H1 (cell line): ENCODE results near the gene ODC1. TPM values are rescaled to one million over a fixed set of nuclear protein-coding genes. Genes with fewer than 3 reads are reported as not detected.

Experiments used
- ATF2 ChIP-seq: IDR thresholded peaks from 2 replicates; pipeline ENCODE4 v1.6.1; 2012; ENCODE audit warnings: low read length, inconsistent platforms
- BACH1 ChIP-seq: IDR thresholded peaks from 2 replicates; pipeline ENCODE4 v1.6.1; 2012; ENCODE audit warnings: low read length, improper control_type of control experiment
- CBX5 ChIP-seq: fragments of 300-800, 300-1000 bp; sonication (generic); IDR thresholded peaks from 2 replicates; pipeline ENCODE4 v1.7.1; 2016; ENCODE audit warnings: antibody characterized with exemption, low read length, low read depth
- CTBP2 ChIP-seq: IDR thresholded peaks from 2 replicates; pipeline ENCODE4 v1.7.0; 2011; ENCODE audit warnings: borderline replicate concordance, mild to moderate bottlenecking, moderate library complexity, mixed read lengths, low read length; ENCODE audit not compliant: insufficient read depth, insufficient read length
- CTCF ChIP-seq, 3 experiments: IDR thresholded peaks; 1 replicate in 2 of 3; 2 replicates in 1 of 3; pipeline versions ENCODE4 v1.5.1 to v1.6.1; 2011; ENCODE audit warnings: low read length in 3 of 3, mild to moderate bottlenecking in 3 of 3, inconsistent platforms in 2 of 3, low read depth in 1 of 3, moderate library complexity in 1 of 3; ENCODE audit not compliant: insufficient read depth in 1 of 3; ENCODE audit errors: control extremely low read depth in 1 of 3
- FOSL1 ChIP-seq: IDR thresholded peaks from 2 replicates; pipeline ENCODE4 v1.6.1; 2011; ENCODE audit warnings: mild to moderate bottlenecking, low read depth, low read length, moderate library complexity; ENCODE audit not compliant: insufficient read depth
- GABPA ChIP-seq: IDR thresholded peaks from 2 replicates; pipeline ENCODE4 v1.6.1; 2011; ENCODE audit warnings: mild to moderate bottlenecking, low read length, moderate library complexity, borderline replicate concordance; ENCODE audit not compliant: insufficient read depth
- GTF2F1 ChIP-seq: IDR thresholded peaks from 2 replicates; pipeline ENCODE4 v1.6.1; 2012; ENCODE audit warnings: low read depth, low read length, improper control_type of control experiment, borderline replicate concordance
- HDAC6 ChIP-seq: IDR thresholded peaks from one replicate; pipeline ENCODE4 v1.7.1; 2012; ENCODE audit warnings: low read depth, mild to moderate bottlenecking, inconsistent platforms, low read length, moderate library complexity
- JUN ChIP-seq: IDR thresholded peaks from 2 replicates; pipeline ENCODE4 v1.6.1; 2011; ENCODE audit warnings: low read depth, mild to moderate bottlenecking, improper control_type of control experiment, low read length
- KDM4A ChIP-seq: IDR thresholded peaks from one replicate; pipeline ENCODE4 v1.7.1; 2012; ENCODE audit warnings: low read depth, mild to moderate bottlenecking, moderate library complexity, low read length, inconsistent platforms; ENCODE audit not compliant: severe bottlenecking
- MAX ChIP-seq: IDR thresholded peaks from 2 replicates; pipeline ENCODE4 v1.6.1; 2012; ENCODE audit warnings: inconsistent platforms
- POLR2A ChIP-seq, 2 experiments: IDR thresholded peaks; 1 replicate in 1 of 2; 2 replicates in 1 of 2; pipeline ENCODE4 v1.6.1; 2011; ENCODE audit warnings: low read depth in 2 of 2, low read length in 2 of 2, mild to moderate bottlenecking in 2 of 2; ENCODE audit errors: control extremely low read depth in 1 of 2
- RFX5 ChIP-seq: IDR thresholded peaks from 2 replicates; pipeline ENCODE4 v1.6.1; 2011; ENCODE audit warnings: low read depth, low read length, improper control_type of control experiment, borderline replicate concordance
- SIN3A ChIP-seq, 2 experiments: IDR thresholded peaks in 1 of 2; conservative IDR thresholded peaks in 1 of 2; 2 replicates each; pipeline ENCODE4 v1.6.1; 2011 to 2012; ENCODE audit warnings: low read length in 2 of 2, improper control_type of control experiment in 1 of 2, low read depth in 1 of 2, mild to moderate bottlenecking in 1 of 2
- SIX5 ChIP-seq: IDR thresholded peaks from 2 replicates; pipeline ENCODE4 v1.6.1; 2011; ENCODE audit warnings: mild to moderate bottlenecking, low read depth, low read length
- TAF1 ChIP-seq: IDR thresholded peaks from 2 replicates; pipeline ENCODE4 v1.6.1; 2011; ENCODE audit warnings: mild to moderate bottlenecking, low read depth, low read length
- TAF7 ChIP-seq: optimal IDR thresholded peaks from 2 replicates; pipeline ENCODE3; 2011; ENCODE audit warnings: low read depth, mild to moderate bottlenecking, inconsistent platforms, low read length, moderate library complexity, borderline replicate concordance
- YY1 ChIP-seq: IDR thresholded peaks from 2 replicates; pipeline ENCODE4 v1.6.1; 2011; ENCODE audit warnings: low read depth, mild to moderate bottlenecking, low read length
- ZNF274 ChIP-seq: IDR thresholded peaks from 2 replicates; pipeline ENCODE4 v1.7.0; 2012; ENCODE audit warnings: low read length, borderline replicate concordance; ENCODE audit errors: extremely low read depth
- polyA plus RNA-seq, 7 experiments: library from polyadenylated mRNA; depleted of rRNA in 3 of 7; stranded (reverse) in 5 of 7; unstranded in 2 of 7; fragments of >200 nt in 5 of 7; fragments of 200-250 nt in 2 of 7; gene quantifications; 1 replicate in 5 of 7; 2 replicates in 1 of 7; 4 replicates in 1 of 7; pipeline versions ENCODE4 v1.2.1 to v1.2.3, GENCODE V29; 2011 to 2013; ENCODE audit warnings: missing spikeins in 2 of 7, mixed read lengths in 2 of 7
- total RNA-seq: library from RNA; stranded (reverse); fragmentation: NEBNext Ultra II Directional; extraction: Animal tissue kit (Norgen Biotek cat#: 25700); gene quantifications from 2 replicates; pipeline ENCODE4 v1.2.1, GENCODE V29; 2021

ODC1 gene
- total and polyA plus RNA-seq, 2 of the 8 experiments (the other 6 are each of a cell fraction or from before 2014, with no cell fraction given), result 57.2 to 76.7 TPM

- TF ChIP-seq MAX (peak; percentile 99), GTF2F1 (peak; percentile 87; the same call in 1 of the 2 replicates), SIX5 (no peak), ZNF274 (no peak), BACH1 (no peak), GABPA (no peak; the same call in 1 of the 2 replicates), ATF2 (no peak), JUN (no peak), POLR2A (IDR thresholded peaks at IDR 0.05; ENCODE audit: control extremely low read depth in 1 of 2, low read depth in 2 of 2, low read length in 2 of 2) (peak; percentile 24 to 47; a peak in 2 of 3 replicates), TAF1 (peak; percentile 33; the same call in 1 of the 2 replicates), CTBP2 (no peak), TAF7 (no peak), KDM4A (peak; percentile 91), YY1 (no peak), RFX5 (no peak), CBX5 (no peak), SIN3A (conservative IDR thresholded peaks at IDR 0.05 in 1 of 2, IDR thresholded peaks at IDR 0.05 in 1 of 2; ENCODE audit: low read depth in 1 of 2, low read length in 2 of 2) (0 out of 4 replicates have a peak, but pooled peaks of 1 of the 2 experiments have one; percentile 7), HDAC6 (no peak), FOSL1 (no peak), CTCF (IDR thresholded peaks at IDR 0.05; ENCODE audit: control extremely low read depth in 1 of 3, insufficient read depth in 1 of 3, low read depth in 1 of 3, low read length in 3 of 3) (no peak)
Measured at GRCh38 chr2:10447895-10448575, at the start of gene ODC1 (continued).
